HEK293T (cell line): ENCODE results near the gene KLHL29.

Source experiments
- SUZ12 ChIP-seq: fragments of 450-650 bp; IDR thresholded peaks from 2 replicates; pipeline ENCODE4 v1.6.1; 2016; ENCODE audit warnings: mild to moderate bottlenecking
- ZNF384 ChIP-seq: fragments of 450-650 bp; IDR thresholded peaks from 2 replicates; pipeline ENCODE4 v1.6.1; 2016

GRCh38 chr2:23703037-23703582 is 318.1 kb downstream of the KLHL29 start:
- TF ChIP-seq ZNF384 = no peak
- TF ChIP-seq SUZ12 = no peak
